Endothelial cell of umbilical vein (primary cell): ENCODE results near the gene KIRREL1.

ENCODE experiments used
- CTCF ChIP-seq, 2 donors: IDR thresholded peaks; 1 replicate in 1 of 2; 2 replicates in 1 of 2; pipeline ENCODE4 v1.5.1; 2011; ENCODE audit warnings: low read length in 2 of 2, mild to moderate bottlenecking in 2 of 2, moderate library complexity in 2 of 2, control low read depth in 1 of 2, inconsistent platforms in 1 of 2, low read depth in 1 of 2; ENCODE audit not compliant: insufficient read depth in 1 of 2; ENCODE audit errors: extremely low read depth in 1 of 2
- EZH2 ChIP-seq: IDR thresholded peaks from 2 replicates; pipeline ENCODE4 v1.6.1; 2012; ENCODE audit warnings: borderline replicate concordance, low read depth, mild to moderate bottlenecking, moderate library complexity, low read length, inconsistent platforms; ENCODE audit not compliant: severe bottlenecking
- FOS ChIP-seq: IDR thresholded peaks from 2 replicates; pipeline ENCODE4 v1.6.1; 2011; ENCODE audit warnings: mild to moderate bottlenecking, low read length, moderate library complexity, borderline replicate concordance; ENCODE audit not compliant: insufficient read depth

- no peak for TF ChIP-seq CTCF (IDR thresholded peaks at IDR 0.05; ENCODE audit: extremely low read depth in 1 of 2, insufficient read depth in 1 of 2, low read depth in 1 of 2, low read length in 2 of 2)
- no peak for TF ChIP-seq EZH2
- TF ChIP-seq FOS = no peak
Observed at GRCh38 chr1:158037008-158037865, 43.8 kb downstream of the KIRREL1 start.
